Activated effector memory CD4-positive, alpha-beta T cell treated with Interleukin-2 at 50 U/mL for 16 hours (primary cell): ENCODE data around the gene MOK.
A peak's percentile ranks its signal among the peaks of the same experiment; 100 is the strongest.
"Not testable (repeated sequence)": the region's sequence is repeated elsewhere in the genome, so short reads cannot be mapped to it uniquely, and the experiment has no call there.

Experiments
- DNase-seq: peaks from one replicate; pipeline ENCODE4 v3.0.0-alpha.2; 2020

Gene MOK, protein sequence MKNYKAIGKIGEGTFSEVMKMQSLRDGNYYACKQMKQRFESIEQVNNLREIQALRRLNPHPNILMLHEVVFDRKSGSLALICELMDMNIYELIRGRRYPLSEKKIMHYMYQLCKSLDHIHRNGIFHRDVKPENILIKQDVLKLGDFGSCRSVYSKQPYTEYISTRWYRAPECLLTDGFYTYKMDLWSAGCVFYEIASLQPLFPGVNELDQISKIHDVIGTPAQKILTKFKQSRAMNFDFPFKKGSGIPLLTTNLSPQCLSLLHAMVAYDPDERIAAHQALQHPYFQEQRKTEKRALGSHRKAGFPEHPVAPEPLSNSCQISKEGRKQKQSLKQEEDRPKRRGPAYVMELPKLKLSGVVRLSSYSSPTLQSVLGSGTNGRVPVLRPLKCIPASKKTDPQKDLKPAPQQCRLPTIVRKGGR

DNA sequence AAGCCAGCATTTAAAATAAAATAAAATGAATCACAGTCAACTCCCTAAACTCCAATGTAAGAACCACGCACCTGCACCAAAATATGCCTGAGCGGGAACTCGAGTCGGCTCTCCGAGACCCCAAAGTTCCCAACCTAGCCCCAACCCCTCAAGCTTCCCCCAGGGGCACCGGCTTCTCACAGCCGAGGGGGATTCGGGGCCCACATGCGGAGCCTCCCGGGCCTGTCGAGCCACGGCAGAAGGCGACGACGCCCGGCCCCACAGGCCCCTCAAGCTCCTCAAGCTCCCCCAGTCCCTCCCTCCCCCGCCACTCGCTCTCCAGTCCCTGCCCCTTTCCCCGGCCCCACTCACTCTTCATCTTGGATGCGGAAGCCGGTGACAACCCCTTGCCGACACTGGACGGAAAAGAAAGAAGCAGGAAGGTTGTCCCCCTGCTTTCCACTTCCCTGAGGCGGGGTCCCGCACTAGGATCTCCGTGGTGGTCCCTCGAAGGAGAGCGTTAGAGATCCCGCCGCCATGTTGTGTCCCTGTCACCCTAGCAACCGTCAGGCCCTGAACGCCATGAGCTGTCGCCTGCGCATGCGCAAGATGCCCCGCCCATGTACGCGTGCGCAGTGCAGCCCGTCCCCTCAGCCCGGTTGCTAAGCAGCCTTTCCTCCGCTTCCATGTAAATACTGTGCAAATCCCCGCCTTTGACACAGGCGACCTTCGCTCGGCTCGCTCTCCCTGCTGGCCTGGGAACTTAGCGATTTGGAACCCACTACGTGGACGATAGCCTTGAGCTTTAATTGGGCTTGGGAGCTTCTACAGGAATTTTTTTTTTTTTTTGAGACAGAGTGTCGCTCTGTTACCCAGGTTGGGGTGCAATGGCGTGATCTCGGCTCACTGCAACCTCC lies at the start of gene MOK:
Gene MOK (minus strand): TSS at position 554 of the 896 bp plus-strand sequence. CDS start 196 bp downstream, at position 358.
- peak; percentile 95 for DNase-seq

DNA sequence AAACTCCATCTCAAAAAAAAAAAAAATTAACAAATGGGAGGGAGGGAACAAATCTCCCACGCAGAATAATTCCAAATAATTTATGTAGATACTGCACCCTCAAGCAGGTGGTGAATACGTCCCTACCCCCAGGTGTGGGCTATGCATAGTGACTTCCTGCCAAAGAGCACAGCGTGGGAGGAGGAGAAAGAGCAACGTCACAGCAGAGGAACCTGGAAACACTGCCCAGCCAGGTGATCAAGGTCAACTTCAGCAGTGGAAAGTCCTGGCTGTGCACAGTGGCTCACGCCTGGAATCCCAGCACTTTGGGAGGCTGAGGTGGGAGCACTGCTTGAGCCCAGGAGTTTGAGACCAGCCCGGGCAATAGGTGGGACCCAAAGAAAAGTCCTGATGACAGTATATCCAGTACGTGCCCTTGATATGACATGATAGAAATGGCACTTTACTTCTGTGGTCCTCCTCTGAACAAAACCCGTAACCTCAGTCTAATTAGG lies 48.2 kb upstream of the MOK start:
- no peak for DNase-seq

DNA sequence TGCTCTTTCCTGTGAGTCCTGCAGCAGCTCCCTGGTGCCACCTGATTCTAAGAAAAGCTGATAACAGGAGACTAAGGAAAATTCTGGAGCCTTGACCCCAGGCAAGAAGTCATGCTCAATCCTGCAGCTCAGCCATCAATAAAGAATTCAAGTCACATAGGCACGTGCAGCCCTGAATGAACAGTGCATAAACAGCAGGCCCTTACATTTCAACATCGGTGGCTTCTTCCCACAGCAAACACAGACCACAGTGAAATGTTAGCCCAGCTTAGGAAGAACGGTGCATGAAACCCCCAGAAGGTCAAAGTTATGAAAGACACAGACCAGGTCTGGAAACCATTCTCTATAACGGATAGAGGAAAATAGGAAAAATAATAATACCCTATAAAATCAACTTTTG lies 47.2 kb upstream of the MOK start:
- DNase-seq = no peak

GRCh38 chr14:102351593-102351992 lies 46.6 kb upstream of the MOK start:
- not testable (repeated sequence) for DNase-seq

- DNase-seq = no peak
Measured at GRCh38 chr14:102351023-102351422, 46.1 kb upstream of the MOK start.

GRCh38 chr14:102348376-102348775 lies 43.4 kb upstream of the MOK start:
- no peak for DNase-seq

GRCh38 chr14:102346645-102347044 lies 41.7 kb upstream of the MOK start:
- no peak for DNase-seq

DNA sequence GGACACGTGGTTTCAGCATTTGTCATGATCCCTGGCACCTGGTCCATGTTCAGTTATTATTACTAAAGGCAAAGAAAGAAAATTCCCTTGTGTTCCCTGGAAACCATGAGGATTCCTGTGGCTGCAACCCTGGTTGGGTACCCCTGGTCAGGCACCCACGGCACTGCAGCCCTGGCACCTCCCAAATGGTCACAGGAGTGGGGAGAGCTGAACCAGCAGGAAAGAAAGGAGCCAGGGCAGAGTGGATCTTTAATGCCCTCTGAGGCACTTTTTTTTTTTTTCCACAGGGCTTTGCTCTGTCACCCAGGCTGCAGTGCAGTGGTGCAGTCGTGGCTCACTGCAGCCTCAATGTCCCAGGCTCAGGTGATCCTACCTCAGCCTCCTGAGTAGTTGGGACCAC lies 40.3 kb upstream of the MOK start:
- no peak for DNase-seq

- DNase-seq = no peak
Measured at GRCh38 chr14:102344485-102344884, 39.5 kb upstream of the MOK start.

DNA sequence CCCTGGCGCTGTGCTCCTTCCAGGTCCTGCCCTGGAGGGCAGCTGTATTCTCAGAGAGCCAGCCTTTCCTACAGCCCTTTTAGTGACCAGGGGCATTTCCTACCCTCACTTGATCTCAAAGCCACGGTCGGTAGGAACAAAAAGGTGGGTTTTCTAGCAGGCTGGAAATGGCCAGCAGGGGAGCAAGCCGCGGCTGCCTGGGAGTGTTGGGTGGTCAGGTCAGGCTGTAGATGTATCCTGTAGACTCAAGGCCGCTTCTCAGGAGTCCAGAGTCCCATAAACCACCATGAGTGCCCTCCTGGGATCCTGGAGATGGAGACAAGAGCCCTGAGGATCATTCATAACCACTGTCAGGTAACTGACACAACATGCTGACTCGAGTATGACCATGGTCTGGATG lies 39.1 kb upstream of the MOK start:
- no peak for DNase-seq

DNA sequence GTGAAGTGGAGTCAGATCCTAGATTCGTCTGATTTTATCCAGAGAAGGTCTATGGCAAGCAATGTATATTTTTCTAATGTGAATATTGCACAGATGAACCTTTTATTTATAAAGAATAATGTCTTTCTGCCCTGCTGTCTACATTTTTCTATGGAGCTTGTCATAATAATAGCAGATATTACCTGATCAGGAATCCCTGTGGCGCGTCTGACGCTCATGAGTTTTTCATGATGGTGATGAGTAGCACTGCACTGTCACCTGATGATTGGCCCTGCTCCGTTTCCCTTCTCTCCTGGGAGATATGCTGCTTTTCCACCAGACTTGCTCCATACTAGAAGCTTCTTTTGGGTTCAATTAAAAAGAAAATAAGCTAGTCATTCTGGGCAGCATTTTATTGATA lies 37.3 kb upstream of the MOK start:
- no peak for DNase-seq

DNA sequence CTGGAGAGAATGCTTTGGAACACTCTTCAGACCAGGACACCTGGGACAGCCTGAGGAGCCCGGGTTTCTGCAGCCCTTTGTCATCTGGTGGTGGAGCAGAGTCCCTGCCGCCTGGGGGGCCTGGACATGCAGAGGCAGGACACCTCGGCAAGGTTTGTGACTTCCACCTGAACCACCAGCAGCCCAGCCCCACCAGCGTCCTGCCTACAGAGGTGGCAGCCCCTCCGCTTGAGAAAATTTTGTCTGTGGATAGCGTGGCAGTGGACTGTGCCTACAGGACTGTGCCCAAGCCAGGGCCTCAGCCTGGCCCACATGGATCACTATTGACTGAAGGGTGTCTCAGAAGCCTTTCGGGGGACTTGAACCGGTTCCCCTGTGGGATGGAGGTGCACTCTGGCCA lies 36.6 kb upstream of the MOK start:
- DNase-seq = no peak

GRCh38 chr14:102338724-102339123 lies 33.8 kb upstream of the MOK start:
- DNase-seq = no peak

DNA sequence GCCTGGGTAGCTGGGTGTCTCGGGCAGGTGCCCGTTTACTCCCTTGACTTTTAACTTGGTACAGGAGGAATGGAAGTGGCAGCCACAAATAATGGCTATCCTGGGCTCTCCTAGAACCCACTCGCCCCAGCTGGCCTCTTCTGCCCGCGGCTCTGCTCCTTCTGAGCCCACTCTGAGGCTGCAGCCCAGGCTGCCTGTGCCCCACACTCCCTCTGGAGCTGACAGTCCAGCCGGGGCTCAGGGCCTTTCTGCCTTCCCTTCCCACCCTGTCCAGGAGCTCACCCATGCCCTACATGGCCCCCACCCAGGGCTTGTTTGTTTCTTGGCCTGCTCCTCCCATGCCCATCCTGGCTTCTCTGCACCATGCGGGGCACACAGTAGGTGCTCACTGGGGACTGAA lies 30.2 kb upstream of the MOK start:
- DNase-seq = no peak

GRCh38 chr14:102333795-102334705 lies 29.1 kb upstream of the MOK start:
- no peak for DNase-seq

DNA sequence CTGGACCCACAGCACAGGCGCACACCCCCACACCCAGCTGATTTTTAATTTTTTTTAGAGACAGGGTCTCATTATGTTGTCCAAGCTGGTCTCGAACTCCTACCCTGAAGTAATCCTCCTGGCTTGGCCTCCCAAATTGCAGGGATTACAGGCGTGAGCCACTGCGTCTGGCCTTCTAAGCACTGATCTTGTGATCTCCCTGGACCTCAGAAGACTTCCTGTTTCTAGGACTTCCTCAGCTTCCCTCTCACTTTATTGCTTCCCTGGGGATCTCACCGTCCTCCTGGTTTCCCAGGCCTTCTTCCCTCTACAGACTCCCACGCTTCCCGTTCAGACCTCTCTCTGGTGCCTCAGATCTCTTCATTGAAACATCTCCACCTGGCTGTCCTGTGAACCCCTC lies 28.4 kb upstream of the MOK start:
- DNase-seq = no peak

- no peak for DNase-seq
Measured at GRCh38 chr14:102330806-102331205, 25.8 kb upstream of the MOK start.

DNA sequence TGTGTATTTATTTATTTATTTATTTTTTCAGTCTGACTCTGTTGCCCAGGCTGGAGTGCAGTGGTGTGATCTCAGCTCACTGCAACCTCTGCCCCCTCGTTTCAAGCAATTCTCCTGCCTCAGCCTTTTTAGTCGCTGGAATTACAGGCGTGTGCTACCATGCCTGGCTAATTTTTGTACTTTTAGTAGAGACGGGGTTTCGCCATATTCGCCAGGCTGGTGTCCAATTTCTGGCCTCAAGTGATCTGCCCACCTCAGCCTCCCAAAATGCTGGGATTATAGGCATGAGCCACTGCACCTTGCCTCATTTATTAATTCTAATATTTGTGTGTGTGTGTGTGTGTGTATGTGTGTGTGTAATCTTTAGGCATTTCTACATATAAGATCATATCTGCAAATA lies 24.4 kb upstream of the MOK start:
- not testable (repeated sequence) for DNase-seq

GRCh38 chr14:102326583-102326982 lies 21.6 kb upstream of the MOK start:
- no peak for DNase-seq

DNA sequence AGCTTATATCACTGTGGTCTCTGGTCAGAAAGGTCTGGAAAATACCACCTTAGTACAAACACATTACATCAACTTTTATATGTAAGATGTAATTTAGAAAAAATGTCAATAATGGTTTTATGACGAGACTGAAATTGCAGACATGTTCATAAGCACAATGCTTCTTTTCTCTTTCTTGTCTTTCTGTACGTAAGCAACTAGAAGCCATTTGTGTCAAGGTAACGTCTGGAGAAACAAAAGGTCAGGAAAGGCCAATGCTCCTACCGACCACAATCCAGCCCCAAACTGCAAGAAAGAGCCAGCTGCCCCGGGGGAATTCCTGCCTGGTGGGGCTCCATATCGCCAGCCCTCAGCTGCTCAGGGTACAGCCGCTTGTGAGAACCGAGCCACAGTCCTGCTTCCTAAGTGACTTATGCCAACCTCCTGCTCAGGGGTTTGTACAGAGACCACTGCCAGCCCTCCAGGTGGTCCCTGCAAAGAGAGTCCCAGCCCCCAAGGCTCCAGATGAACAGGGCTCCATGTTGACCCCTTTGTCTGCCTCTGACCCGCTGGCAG lies 20.9 kb upstream of the MOK start:
- no peak for DNase-seq

- no peak for DNase-seq
Measured at GRCh38 chr14:102323102-102323501, 18.1 kb upstream of the MOK start.
